GM12872 (cell line): ENCODE results near the gene PIK3CD.

ENCODE experiments used
- CTCF ChIP-seq: IDR thresholded peaks from 3 replicates; pipeline ENCODE4 v1.5.1; 2011; ENCODE audit warnings: low read depth, mild to moderate bottlenecking, low read length, moderate library complexity; ENCODE audit not compliant: insufficient read depth

Gene PIK3CD

GRCh38 chr1:9639227-9639626 lies 12.3 kb upstream of the PIK3CD start:
- no peak for TF ChIP-seq CTCF

GRCh38 chr1:9643351-9644256 lies 7.9 kb upstream of the PIK3CD start:
- no peak for TF ChIP-seq CTCF

GRCh38 chr1:9646037-9646436 lies 5.5 kb upstream of the PIK3CD start:
- TF ChIP-seq CTCF: no peak

- TF ChIP-seq CTCF: no peak
These were observed 3.4 kb upstream of the PIK3CD start for GRCh38 chr1:9648171-9648570.

GRCh38 chr1:9649769-9650168 lies 1.8 kb upstream of the PIK3CD start:
- no peak for TF ChIP-seq CTCF

GRCh38 chr1:9651220-9651564 lies 339 bp upstream of the PIK3CD start:
- TF ChIP-seq CTCF: no peak

- TF ChIP-seq CTCF: peak; percentile 18; the same call in 1 of the 3 replicates
These were observed 1.1 kb downstream of the PIK3CD start for GRCh38 chr1:9652379-9653209.
